Measurements from ENCODE around the gene PLPP1. TPM values are rescaled to one million over a fixed set of nuclear protein-coding genes. Genes with fewer than 3 reads are reported as not detected.

Gene PLPP1
- total RNA-seq, 1 experiment from 2014 or later, result 20.2 TPM

- no peak for DNase-seq
- peaks cover 6% of the 10 kb centered on the region for H3K4me1 Mint-ChIP-seq (ENCODE audit: low read depth, unreplicated experiment)
- H3K27ac Mint-ChIP-seq (ENCODE audit: unreplicated experiment), result no peak overlapping the region
- H3K9me3 Mint-ChIP-seq (ENCODE audit: low read depth, unreplicated experiment), result no peaks in the 10 kb centered on the region
- H3K36me3 Mint-ChIP-seq (ENCODE audit: insufficient read depth, unreplicated experiment), result no peaks in the 10 kb centered on the region
- TF ChIP-seq CTCF (IDR thresholded peaks at IDR 0.05; ENCODE audit: unreplicated experiment), result no peak
- intact Hi-C loops (cut with micrococcal nuclease; ENCODE audit: unreplicated experiment), result no loop called here
- no peaks in the 10 kb centered on the region for H3K27me3 Mint-ChIP-seq (ENCODE audit: unreplicated experiment)
- no TSS peak for BruUV-seq (replicated peaks)
- CTCF ChIA-PET, result interaction anchor here (0.6 kb wide), 1 partner anchor 30 kb away, joined by 3 read pairs; no protein-coding TSS in a partner anchor
- H3K4me3 Mint-ChIP-seq (ENCODE audit: low read depth, unreplicated experiment), result no peak overlapping the region
Measured at GRCh38 chr5:55572600-55572999, 37.8 kb upstream of the PLPP1 start.

- DNase-seq, result no peak
- BruUV-seq (replicated peaks), result no TSS peak
- intact Hi-C loops (cut with micrococcal nuclease; ENCODE audit: unreplicated experiment), result no loop called here
- Mint-ChIP-seq H3K36me3 (ENCODE audit: insufficient read depth, unreplicated experiment) (no peaks in the 10 kb centered on the region), H3K27ac (ENCODE audit: unreplicated experiment) (no peak overlapping the region), H3K4me3 (ENCODE audit: low read depth, unreplicated experiment) (no peak overlapping the region), H3K4me1 (ENCODE audit: low read depth, unreplicated experiment) (peaks cover 6% of the 10 kb centered on the region), H3K9me3 (ENCODE audit: low read depth, unreplicated experiment) (no peaks in the 10 kb centered on the region), H3K27me3 (ENCODE audit: unreplicated experiment) (no peaks in the 10 kb centered on the region)
- no peak for TF ChIP-seq CTCF (IDR thresholded peaks at IDR 0.05; ENCODE audit: unreplicated experiment)
- CTCF ChIA-PET, result interaction anchor here (0.6 kb wide), 1 partner anchor 30 kb away, joined by 3 read pairs; no protein-coding TSS in a partner anchor
Measured at GRCh38 chr5:55572020-55572419, 37.3 kb upstream of the PLPP1 start.

GRCh38 chr5:55570570-55570969 is 35.8 kb upstream of the PLPP1 start:
- DNase-seq, result no peak
- Mint-ChIP-seq H3K4me1 (ENCODE audit: low read depth, unreplicated experiment) (no peaks in the 10 kb centered on the region), H3K27me3 (ENCODE audit: unreplicated experiment) (no peaks in the 10 kb centered on the region), H3K4me3 (ENCODE audit: low read depth, unreplicated experiment) (no peak overlapping the region), H3K36me3 (ENCODE audit: insufficient read depth, unreplicated experiment) (no peaks in the 10 kb centered on the region), H3K9me3 (ENCODE audit: low read depth, unreplicated experiment) (no peaks in the 10 kb centered on the region), H3K27ac (ENCODE audit: unreplicated experiment) (no peak overlapping the region)
- intact Hi-C loops (cut with micrococcal nuclease; ENCODE audit: unreplicated experiment), result no loop called here
- BruUV-seq (replicated peaks), result no TSS peak
- no peak for TF ChIP-seq CTCF (IDR thresholded peaks at IDR 0.05; ENCODE audit: unreplicated experiment)
- CTCF ChIA-PET, result no interaction called here

- Mint-ChIP-seq H3K9me3 (ENCODE audit: low read depth, unreplicated experiment) (no peaks in the 10 kb centered on the region), H3K27ac (ENCODE audit: unreplicated experiment) (no peak overlapping the region), H3K4me3 (ENCODE audit: low read depth, unreplicated experiment) (no peak overlapping the region), H3K27me3 (ENCODE audit: unreplicated experiment) (no peaks in the 10 kb centered on the region), H3K4me1 (ENCODE audit: low read depth, unreplicated experiment) (no peaks in the 10 kb centered on the region), H3K36me3 (ENCODE audit: insufficient read depth, unreplicated experiment) (no peaks in the 10 kb centered on the region)
- no peak for TF ChIP-seq CTCF (IDR thresholded peaks at IDR 0.05; ENCODE audit: unreplicated experiment)
- BruUV-seq (replicated peaks), result no TSS peak
- DNase-seq, result no peak
- intact Hi-C loops (cut with micrococcal nuclease; ENCODE audit: unreplicated experiment), result no loop called here
- CTCF ChIA-PET, result no interaction called here
Measured at GRCh38 chr5:55570026-55570425, 35.3 kb upstream of the PLPP1 start.
